Stimulated activated CD8-positive, alpha-beta memory T cell treated with anti-CD3 and anti-CD28 coated beads, Interleukin-12 subunit alpha, Interleukin-12 subunit beta, amount 100 ng/mL, for 4 hours (primary cell): ENCODE measurements around the gene CACNA2D3.

Source experiments
- DNase-seq: peaks from one replicate; pipeline ENCODE4 v3.0.0-alpha.2; 2020; ENCODE audit warnings: low read depth

Gene CACNA2D3

GRCh38 chr3:54928046-54928770 is 805.9 kb downstream of the CACNA2D3 start, which contains the start of gene LRTM1:
LRTM1 (minus strand) TSS chr3:54928059; CDS start chr3:54927911, 148 bp downstream.
- no peak for DNase-seq

DNA sequence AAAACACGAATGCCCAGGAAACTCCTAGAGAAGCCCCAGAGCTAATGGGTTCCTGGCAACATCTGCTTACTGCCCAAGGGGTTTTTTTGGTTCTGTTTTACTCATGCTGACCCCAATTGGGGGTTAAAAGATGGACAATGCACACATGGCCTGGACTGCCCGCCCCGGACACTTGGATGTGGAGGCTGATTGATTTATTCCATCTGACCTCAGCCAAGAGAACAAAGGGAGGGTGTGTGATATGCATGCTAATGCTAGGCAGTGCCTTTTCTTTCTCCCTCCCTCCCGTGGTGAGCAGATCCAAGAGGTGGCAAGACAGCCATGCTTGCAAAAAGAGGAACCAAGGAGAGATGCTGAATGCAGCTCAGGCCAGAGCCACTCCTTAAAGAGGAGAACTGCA is 808.8 kb downstream of the CACNA2D3 start:
- no peak for DNase-seq

GRCh38 chr3:54932606-54933005 is 810.3 kb downstream of the CACNA2D3 start:
- DNase-seq: no peak

DNA sequence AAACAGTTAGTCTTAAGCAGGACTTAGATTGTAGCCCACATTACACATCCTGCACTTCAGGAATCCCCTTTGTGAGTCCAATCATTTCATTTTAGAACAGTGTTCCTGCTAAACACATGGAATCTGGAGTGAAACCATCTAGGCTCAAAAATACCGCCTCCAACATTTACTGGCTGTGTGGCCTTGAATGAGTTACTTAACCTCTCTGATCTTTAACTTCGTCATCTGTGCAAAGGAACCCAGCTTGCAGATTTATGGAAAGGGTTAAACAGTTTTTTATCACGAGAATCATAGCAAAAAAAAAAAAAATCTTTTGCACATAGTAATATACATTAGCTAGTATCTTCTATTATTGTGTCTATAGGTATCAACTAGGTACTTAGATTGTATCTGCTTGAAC is 813.5 kb downstream of the CACNA2D3 start:
- DNase-seq: no peak

DNA sequence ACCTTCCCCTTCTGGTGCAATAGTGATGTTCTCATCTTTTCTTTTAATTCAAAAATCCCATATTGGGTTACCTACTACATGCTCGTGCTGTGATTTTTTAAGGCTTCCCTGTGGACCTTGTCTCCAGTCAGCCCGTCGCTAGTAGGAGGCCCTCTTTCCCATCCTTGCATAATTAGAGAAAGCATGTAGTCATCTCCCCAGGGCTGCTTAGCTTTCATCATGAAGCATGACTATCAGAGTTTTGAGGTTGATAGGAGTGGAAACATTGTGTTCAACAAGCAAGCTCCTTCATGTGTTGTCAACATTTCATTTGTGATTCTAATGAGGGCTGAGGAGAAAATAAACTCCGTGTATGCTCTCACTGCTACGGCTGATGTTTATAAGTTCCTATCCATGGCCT is 814.2 kb downstream of the CACNA2D3 start:
- DNase-seq: no peak

- no peak for DNase-seq
Observed at GRCh38 chr3:54939557-54940300, 817.4 kb downstream of the CACNA2D3 start.

- no peak for DNase-seq
Observed at GRCh38 chr3:54940971-54941370, 818.6 kb downstream of the CACNA2D3 start.

DNA sequence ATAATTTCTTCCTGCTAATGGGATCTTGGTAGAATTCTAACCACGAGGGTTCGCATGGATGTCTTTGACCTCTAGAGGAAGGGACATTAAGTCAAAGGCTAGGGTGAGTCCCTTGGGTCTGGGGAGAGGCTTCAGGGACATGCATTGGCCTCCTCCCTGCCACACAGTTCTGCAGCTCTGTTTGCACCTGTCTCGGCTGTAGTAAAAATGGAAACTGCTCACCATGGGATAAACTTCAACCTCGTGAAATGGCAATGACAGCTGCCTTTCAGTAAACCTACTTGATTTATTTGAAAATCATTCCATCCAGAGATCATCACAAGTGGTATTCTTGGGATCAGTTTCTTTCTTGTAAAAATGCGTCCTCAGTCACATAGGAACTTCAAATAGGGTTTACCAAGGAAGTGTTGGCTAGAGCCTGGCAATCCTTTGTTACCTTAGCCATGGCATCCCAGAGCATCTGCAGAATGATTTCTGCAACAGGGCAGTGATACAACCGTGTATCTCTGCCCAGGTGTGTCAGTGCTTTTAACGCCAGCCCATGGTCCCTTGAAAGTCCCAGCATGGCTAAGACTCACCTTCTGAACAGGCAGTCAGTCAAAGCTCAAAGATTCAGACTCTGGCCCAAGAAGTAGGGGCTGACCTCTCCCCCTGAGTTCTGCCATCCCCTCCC is 819.5 kb downstream of the CACNA2D3 start:
- DNase-seq: no peak

DNA sequence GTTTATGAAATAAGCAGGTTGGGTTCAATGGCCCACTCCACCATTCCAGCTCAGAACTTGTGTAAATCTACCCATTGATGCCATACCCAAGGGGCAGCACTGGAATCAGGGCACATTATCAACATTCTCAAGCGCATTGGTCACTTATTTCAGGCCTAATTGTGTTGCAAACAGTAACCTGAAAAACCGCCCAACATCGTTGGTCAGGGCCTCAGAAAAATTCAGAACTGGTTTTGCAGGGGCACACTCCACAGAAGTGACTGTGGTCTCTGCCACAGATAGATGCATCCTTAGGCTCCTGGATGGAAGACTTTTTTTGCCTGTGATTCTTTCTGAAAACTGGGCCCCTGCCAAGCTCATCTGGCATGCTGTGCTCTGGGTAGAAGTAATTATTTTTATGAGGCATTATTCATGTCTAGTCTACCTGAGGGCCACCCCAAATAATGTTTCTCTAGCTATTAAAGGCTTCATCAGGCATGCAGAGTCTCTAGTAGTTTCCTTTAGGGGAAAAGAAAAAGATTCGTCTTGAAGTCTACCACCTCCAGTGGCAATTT is 827.2 kb downstream of the CACNA2D3 start:
- no peak for DNase-seq

GRCh38 chr3:54950391-54951003 is 828.1 kb downstream of the CACNA2D3 start:
- DNase-seq: no peak

DNA sequence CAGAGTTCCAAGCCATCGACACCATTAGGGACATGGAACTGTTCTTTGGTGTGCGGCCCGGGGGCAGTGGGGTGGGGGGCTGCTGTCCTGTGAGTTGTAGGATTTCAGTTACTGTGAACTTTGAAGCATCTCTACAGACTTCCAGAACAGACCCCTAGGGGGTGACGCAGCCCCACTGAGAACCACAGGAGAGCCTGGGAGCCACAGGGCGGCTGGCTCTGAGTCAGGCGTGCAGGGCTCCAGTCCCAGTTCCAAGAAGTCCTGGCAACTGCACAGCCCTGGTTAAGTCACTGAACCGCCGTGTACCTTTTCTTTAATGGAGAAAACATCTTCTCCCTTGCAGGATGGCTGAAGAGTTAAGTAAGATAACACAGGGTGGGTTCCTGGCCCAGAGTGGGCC is 829.1 kb downstream of the CACNA2D3 start:
- DNase-seq: no peak

- DNase-seq: no peak
Observed at GRCh38 chr3:54954022-54954421, 831.7 kb downstream of the CACNA2D3 start.

DNA sequence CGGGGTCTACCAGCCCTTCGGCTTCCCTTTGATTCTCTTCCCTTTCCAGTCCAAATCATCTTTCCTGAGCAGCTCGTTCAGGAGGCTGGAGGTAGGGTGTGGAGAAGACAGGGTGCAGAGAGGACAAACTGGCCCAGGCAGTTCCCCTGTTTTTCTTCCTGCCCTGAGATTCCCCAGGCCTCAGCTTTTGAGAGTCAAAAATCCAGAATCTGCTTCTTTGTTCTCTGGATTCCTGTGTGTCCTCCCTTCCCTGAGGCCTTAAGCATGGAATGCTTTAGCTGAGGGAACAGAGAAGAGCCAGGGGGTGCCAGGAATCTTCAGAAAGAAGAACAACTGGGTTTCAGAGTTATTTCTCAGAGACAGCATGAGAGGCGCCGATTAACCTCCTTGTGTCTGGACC is 832.2 kb downstream of the CACNA2D3 start:
- no peak for DNase-seq

- DNase-seq: no peak
Observed at GRCh38 chr3:54955496-54955895, 833.1 kb downstream of the CACNA2D3 start.

DNA sequence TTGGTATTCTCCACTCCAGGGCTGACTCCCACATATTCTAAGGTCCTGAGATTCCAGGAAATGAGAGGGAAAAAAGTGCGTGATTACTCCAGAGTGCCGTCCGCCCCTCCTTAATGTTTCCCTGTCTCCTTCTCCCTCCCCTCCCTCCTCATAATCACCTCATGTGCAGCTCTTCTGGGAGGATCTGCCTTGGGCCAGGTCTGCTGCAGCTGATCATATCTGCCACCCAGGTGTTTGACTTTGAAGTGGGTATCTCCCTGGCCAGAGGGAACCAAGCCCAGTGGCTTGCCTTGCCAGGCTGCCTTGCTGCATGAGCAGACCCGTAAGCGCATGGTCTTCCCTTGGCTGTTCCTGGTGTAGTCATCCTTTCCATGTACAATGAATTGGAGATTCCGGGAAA is 833.6 kb downstream of the CACNA2D3 start:
- no peak for DNase-seq

DNA sequence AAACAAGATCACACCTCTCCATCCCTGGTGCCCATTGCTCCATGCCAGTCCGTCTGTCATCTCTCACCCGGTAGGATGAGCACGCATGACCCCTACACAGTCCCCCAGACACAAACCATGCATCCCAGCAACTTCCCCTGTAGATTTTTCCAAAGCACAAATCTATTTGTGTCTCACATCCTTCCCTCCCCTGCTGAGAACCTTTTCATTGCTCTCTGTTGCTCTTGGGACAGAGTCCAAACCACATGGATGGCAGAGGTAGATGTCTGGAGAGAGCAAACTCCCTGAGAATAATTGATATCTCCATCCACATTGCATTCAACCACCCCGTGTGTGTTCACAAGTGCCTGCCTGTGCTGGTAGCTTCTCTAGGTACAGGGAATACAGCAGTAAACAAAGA is 835.4 kb downstream of the CACNA2D3 start:
- DNase-seq: no peak

GRCh38 chr3:54960082-54960481 is 837.7 kb downstream of the CACNA2D3 start:
- no peak for DNase-seq

- no peak for DNase-seq
Observed at GRCh38 chr3:54960701-54961100, 838.3 kb downstream of the CACNA2D3 start.

DNA sequence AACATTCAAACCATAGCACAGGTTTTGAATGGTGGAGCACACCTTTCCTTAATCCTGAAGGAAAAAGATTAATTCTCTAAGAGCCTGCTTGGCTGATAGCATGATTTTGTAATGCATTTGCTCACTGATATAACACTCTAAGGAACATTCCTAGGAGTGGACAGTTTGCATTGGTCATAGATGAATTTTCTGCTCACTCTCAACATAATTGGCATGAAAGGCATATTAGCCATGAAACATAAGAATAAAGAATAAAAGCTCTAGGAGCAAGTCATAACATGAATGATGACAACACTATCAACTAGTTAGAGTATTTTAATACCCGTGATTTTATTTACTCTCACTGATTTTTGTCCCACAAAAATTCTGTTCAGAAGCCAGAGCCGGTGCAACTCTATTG is 839.8 kb downstream of the CACNA2D3 start:
- no peak for DNase-seq

- no peak for DNase-seq
Observed at GRCh38 chr3:54963641-54964040, 841.3 kb downstream of the CACNA2D3 start.

DNA sequence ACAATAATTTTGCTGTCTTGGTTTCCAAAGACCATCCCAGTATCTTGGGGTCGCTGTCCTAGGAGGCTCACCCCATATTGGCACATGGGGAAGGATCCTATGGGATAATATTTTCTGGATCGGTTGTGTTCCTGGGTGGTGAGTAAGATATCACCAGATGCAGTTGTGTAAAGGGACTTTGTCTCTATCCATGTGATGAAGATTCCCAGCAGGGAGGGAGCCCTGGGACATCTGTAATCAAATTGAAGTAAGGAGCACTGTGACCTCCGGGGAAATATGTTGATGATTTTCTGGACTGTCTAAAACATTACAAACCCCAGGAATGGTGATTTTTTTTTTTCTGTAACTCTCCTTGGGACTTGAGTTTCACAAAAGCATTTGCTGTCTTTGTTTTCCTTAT is 841.7 kb downstream of the CACNA2D3 start:
- DNase-seq: no peak

GRCh38 chr3:54965746-54966145 is 843.4 kb downstream of the CACNA2D3 start:
- DNase-seq: no peak
